Skin epidermis (tissue), 12 donors: Measurements from ENCODE around the gene PAPSS2.

ENCODE experiments used
- H3K27ac ChIP-seq, 21 experiments: fragments of 200-600 bp; sonication (generic) in 11 of 21; one replicate each; pipeline ENCODE4 v1.5.0; 2020; ENCODE audit warnings: mild to moderate bottlenecking in 3 of 21, inconsistent platforms in 2 of 21, moderate library complexity in 2 of 21
- H3K4me3 ChIP-seq, 7 experiments: fragments of 200-600 bp; sonication (generic) in 2 of 7; one replicate each; pipeline ENCODE4 v1.5.0; 2020; ENCODE audit warnings: inconsistent platforms in 2 of 7, mild to moderate bottlenecking in 2 of 7, moderate library complexity in 1 of 7

PAPSS2 gene

DNA sequence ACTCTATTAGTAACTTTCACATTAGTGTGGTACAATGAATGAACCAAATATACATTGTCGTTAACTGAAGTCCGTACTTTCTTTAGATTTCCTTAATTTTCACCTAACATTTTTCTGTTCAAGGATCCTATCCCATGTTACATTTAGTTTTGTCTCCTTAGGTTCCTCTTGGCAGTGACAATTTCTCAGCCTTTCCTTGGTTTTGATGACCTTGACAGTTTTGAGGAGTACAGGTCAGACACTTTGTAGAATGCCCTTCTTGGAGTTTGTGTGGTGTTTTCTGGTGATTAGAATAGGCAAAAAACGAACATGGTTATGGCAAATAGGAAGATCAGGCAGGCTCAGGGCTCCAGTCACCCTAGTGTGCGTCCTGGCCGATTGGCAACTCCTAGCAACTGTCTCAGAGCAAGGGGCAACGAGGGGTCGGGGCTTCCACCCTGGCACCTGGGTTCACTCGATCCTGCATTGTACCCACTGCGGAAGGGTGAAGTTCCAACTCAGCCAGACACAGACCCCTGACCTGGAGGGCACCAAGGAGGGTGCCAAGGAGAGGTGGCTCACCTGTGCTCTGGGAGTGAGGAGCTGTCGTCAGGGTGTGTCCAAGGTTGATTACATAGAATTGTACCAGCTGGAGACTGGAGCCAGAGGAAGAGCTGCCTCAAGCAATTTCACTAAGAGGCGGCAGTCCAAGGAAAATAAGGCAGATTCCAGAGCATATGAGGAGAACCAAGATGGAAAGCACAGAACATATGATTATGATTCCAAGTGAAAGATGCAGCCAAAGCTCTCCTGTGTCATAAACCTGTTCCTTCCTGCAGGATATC lies 37.5 kb downstream of the PAPSS2 start:
- Histone ChIP-seq H3K4me3 (no peak overlapping the region), H3K27ac (no peak overlapping the region)

GRCh38 chr10:87700031-87700796 lies 40.5 kb downstream of the PAPSS2 start:
- H3K27ac ChIP-seq: no peak overlapping the region

DNA sequence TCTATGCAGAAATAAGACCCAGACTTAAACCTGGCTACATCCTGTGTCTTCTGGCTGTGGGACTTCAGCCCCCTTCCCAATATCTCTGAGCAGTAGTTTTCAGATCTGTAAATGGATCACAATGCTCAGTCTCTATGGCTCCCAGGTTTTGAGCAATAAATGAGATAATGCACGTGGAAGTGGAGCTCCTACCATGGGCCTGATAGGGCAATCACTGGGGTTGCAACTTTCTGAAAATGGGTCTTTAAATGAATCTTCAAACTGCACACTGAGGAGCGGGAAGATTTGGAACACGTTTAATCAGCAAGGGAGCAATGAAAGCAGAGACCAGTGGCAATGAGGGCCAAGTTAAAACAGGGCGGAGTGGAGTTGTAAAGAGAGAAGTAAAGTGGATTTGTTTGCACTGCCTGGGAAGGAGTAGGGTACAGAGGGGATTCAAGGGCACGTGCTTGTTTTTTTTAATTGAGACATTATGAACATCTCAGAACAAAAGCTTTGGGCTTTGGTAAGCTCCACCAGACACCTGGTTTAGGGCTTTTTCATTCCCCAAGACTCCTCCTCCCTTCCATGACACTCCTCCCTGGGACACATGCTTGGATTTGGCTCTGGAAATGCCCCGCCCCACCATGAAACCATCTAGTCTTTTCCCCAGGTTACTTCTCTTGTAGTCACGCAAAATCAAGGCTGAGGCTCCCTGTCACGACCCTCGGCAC lies 42.7 kb downstream of the PAPSS2 start:
- no peak overlapping the region for H3K27ac ChIP-seq

More at GRCh38 chr10:87700031-87700796, 40.5 kb downstream of the PAPSS2 start:
- no peak overlapping the region for H3K4me3 ChIP-seq

GRCh38 chr10:87702973-87703294 lies 43.3 kb downstream of the PAPSS2 start:
- Histone ChIP-seq H3K27ac (no peak overlapping the region), H3K4me3 (no peak overlapping the region)

More for the DNA sequence above, 42.7 kb downstream of the PAPSS2 start:
- H3K4me3 ChIP-seq: no peak overlapping the region

GRCh38 chr10:87703771-87704170 lies 44.1 kb downstream of the PAPSS2 start:
- Histone ChIP-seq H3K27ac (no peak overlapping the region), H3K4me3 (no peak overlapping the region)

GRCh38 chr10:87705339-87705738 lies 45.7 kb downstream of the PAPSS2 start:
- no peak overlapping the region for H3K27ac ChIP-seq

GRCh38 chr10:87706731-87707130 lies 47.1 kb downstream of the PAPSS2 start:
- Histone ChIP-seq H3K27ac (no peak overlapping the region), H3K4me3 (no peak overlapping the region)

More at GRCh38 chr10:87705339-87705738, 45.7 kb downstream of the PAPSS2 start:
- H3K4me3 ChIP-seq: no peak overlapping the region

- H3K4me3 ChIP-seq: no peak overlapping the region
- H3K27ac ChIP-seq: no peak overlapping the region
Observed at GRCh38 chr10:87707254-87707653, 47.6 kb downstream of the PAPSS2 start.

DNA sequence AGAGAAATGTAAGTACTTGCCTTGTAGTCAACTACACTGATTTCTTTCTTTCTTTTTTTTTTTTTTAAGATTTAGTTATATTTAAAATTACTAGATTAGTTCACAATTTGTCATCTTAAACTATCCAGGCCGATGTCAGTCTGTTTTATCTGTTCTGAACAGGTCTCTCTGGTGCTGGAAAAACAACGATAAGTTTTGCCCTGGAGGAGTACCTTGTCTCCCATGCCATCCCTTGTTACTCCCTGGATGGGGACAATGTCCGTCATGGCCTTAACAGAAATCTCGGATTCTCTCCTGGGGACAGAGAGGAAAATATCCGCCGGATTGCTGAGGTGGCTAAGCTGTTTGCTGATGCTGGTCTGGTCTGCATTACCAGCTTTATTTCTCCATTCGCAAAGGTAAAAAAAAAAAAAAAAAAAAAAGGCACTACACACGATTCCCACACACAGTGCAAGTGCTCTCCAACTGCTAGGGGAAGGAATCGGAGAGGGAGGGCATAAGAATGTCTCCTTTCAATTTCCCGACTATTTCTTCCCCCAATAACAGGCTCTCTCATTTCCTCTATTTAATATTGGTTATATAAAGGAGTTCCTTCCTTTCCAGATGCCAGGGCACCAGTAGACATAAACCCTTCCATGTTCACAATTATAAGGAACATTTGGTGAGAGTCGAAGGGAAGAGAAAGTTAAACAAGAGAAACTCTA lies 53.4 kb downstream of the PAPSS2 start:
- Histone ChIP-seq H3K27ac (no peak overlapping the region), H3K4me3 (no peak overlapping the region)

GRCh38 chr10:87713707-87714106 lies 54.0 kb downstream of the PAPSS2 start:
- no peak overlapping the region for H3K27ac ChIP-seq
- H3K4me3 ChIP-seq: no peak overlapping the region

GRCh38 chr10:87715552-87716347 lies 56.1 kb downstream of the PAPSS2 start:
- no peak overlapping the region for H3K27ac ChIP-seq
- H3K4me3 ChIP-seq: no peak overlapping the region

DNA sequence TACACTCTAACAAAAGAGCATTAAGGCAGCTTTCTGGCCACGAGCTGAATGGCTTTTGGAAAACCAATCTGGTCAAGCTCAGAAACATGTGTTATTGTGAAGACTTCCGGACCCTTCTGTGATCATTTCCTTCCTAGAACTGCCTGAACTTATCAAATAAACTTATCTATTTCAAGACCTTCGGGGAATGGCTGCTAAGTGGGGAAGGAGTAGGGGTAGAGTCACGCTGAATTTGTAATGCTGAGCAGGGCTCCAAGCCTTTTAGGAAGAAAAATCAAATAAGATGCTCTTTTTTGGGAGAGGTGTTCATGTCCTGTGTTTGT lies 56.6 kb downstream of the PAPSS2 start:
- Histone ChIP-seq H3K27ac (no peak overlapping the region), H3K4me3 (no peak overlapping the region)

GRCh38 chr10:87720665-87721064 lies 61.0 kb downstream of the PAPSS2 start:
- H3K27ac ChIP-seq: no peak overlapping the region

GRCh38 chr10:87721781-87722180 lies 62.1 kb downstream of the PAPSS2 start:
- Histone ChIP-seq H3K27ac (no peak overlapping the region), H3K4me3 (no peak overlapping the region)

More at GRCh38 chr10:87720665-87721064, 61.0 kb downstream of the PAPSS2 start:
- no peak overlapping the region for H3K4me3 ChIP-seq

DNA sequence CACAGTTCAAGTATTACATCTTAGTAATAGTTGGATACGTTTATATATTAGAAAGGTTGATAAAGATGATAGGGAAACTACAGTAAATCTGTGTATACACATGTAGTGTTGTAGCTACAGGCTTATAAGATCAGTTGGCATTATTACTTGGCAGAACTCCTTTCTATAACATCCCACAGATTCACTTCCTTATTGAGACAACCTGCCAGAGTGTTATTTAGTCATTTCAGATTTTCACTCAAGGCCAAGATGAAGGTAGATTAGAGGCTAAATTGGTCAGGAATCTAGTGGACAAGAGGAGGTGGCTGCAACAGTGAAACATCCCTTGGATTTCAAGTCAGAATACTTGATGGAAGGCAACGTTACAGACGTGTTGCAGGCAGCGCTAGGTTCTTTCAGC lies 63.0 kb downstream of the PAPSS2 start:
- Histone ChIP-seq H3K4me3 (no peak overlapping the region), H3K27ac (no peak overlapping the region)

- H3K27ac ChIP-seq: no peak overlapping the region
- no peak overlapping the region for H3K4me3 ChIP-seq
Observed at GRCh38 chr10:87723500-87723899, 63.8 kb downstream of the PAPSS2 start.

DNA sequence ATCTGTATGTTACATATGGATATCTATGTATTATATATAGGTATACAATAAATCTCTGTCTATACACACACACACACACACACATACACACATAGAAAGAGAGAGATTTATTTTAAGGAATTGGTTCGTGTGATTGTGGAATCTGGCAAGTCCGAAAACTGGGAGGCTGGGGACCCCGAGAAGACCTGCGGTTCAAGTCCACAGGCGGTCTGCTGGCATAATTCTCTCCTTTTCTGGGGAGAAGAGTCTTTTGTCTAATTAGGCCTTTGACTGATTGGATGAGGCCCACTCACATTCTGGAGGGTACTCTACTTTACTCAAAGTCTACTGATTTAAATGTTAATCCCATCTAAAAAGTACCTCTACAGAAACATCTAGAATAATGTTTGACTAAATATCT lies 65.1 kb downstream of the PAPSS2 start:
- Histone ChIP-seq H3K4me3 (no peak overlapping the region), H3K27ac (no peak overlapping the region)

DNA sequence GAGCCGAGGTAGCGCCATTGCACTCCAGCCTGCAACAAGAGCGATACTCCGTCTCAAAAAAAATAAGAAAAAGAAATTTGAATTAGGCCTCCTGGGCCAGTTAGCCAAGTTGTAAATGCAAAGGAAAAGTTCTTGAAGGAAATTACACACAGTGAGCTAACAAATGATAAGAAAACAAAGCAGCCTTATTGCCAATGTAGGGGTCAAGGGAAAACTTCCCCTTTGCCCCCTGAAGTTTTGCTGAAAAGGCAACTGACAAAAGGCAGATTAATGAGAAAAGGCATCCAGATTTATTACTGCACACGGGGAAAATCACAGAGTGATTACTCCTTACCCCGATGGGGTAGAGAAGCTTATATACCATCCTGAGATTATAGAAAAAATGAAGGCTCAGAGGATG lies 70.3 kb downstream of the PAPSS2 start:
- no peak overlapping the region for H3K27ac ChIP-seq
- no peak overlapping the region for H3K4me3 ChIP-seq

DNA sequence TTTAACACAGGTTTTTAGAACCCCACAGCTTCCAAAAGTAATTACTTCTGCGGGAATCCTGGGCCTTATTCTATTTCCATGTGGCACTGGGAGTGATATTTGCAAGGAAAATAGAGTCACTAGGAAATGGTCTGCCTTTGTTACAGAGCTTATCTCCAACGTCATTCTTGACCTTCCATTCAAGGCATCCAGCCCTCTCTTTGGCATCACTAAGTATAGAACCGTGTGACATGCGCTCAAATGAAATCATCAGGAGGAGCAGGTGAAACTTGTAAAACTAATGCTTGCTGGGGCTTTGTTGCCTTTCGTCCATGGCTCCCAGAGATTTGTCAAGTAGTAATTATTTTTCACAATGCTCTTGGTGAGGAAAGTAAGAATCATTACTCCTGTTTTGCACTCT lies 73.4 kb downstream of the PAPSS2 start:
- H3K4me3 ChIP-seq: no peak overlapping the region
- H3K27ac ChIP-seq: no peak overlapping the region
